Large intestine (tissue), 3 donors: Measurements from ENCODE around the gene TEDDM1. TPM values are rescaled to one million over a fixed set of nuclear protein-coding genes. Genes with fewer than 3 reads are reported as not detected.

Experiments used
- DNase-seq, 2 donors: peaks; one replicate each; pipeline versions ENCODE4 v3.0.0 to v3.0.0-alpha.2; 2013
- H3K27ac ChIP-seq: one replicate; pipeline ENCODE4 v1.5.1; 2013; ENCODE audit warnings: low read length
- H3K27me3 ChIP-seq: 2 replicates; pipeline ENCODE4 v1.6.1; 2013; ENCODE audit warnings: low read length; ENCODE audit not compliant: control insufficient read depth, insufficient read depth
- H3K36me3 ChIP-seq: 2 replicates; pipeline ENCODE4 v1.6.1; 2013; ENCODE audit warnings: low read length; ENCODE audit not compliant: control insufficient read depth, insufficient read depth
- H3K4me1 ChIP-seq: one replicate; pipeline ENCODE4 v1.6.1; 2013; ENCODE audit warnings: low read length; ENCODE audit not compliant: control insufficient read depth, insufficient read depth
- H3K4me3 ChIP-seq: one replicate; pipeline ENCODE4 v1.5.1; 2013; ENCODE audit warnings: low read length
- H3K9me3 ChIP-seq: one replicate; pipeline ENCODE4 v1.6.1; 2013; ENCODE audit warnings: mild to moderate bottlenecking, low read depth, low read length, moderate library complexity; ENCODE audit not compliant: control insufficient read depth
- WGBS: methylation state at CpG from one replicate; pipeline ENCODE4 v1.1.5; 2013; ENCODE audit warnings: low lambda C conversion rate; ENCODE audit not compliant: insufficient coverage; 5-methylcytosine and 5-hydroxymethylcytosine counted together
- polyA plus RNA-seq: library from polyadenylated mRNA; unstranded; fragments of 120-200 nt; gene quantifications from one replicate; pipeline ENCODE4 v1.2.1, GENCODE V29; 2013

TEDDM1 gene
- polyA plus RNA-seq, 1 donor, result 0.09 TPM

GRCh38 chr1:182408435-182409075, 8.1 kb upstream of the TEDDM1 start:
- peak in 1 of 2 donors; percentile 57 for DNase-seq
- WGBS, result no CpG with 5 or more reads among the region's 3 CpGs
- H3K27ac ChIP-seq, result no peak overlapping the region
- no peaks in the 10 kb centered on the region for H3K9me3 ChIP-seq
- H3K4me3 ChIP-seq, result no peak overlapping the region
- no peaks in the 10 kb centered on the region for H3K27me3 ChIP-seq
- peaks cover 6% of the 10 kb centered on the region for H3K4me1 ChIP-seq
- H3K36me3 ChIP-seq, result no peaks in the 10 kb centered on the region

GRCh38 chr1:182407724-182408123, 7.3 kb upstream of the TEDDM1 start:
- DNase-seq, result no peak
- H3K36me3 ChIP-seq, result no peaks in the 10 kb centered on the region
- H3K27me3 ChIP-seq, result no peaks in the 10 kb centered on the region
- WGBS, result no CpG with 5 or more reads among the region's 3 CpGs
- H3K27ac ChIP-seq, result no peak overlapping the region
- H3K4me1 ChIP-seq, result peaks cover 6% of the 10 kb centered on the region
- H3K9me3 ChIP-seq, result no peaks in the 10 kb centered on the region
- H3K4me3 ChIP-seq, result no peak overlapping the region

GRCh38 chr1:182406012-182406411, 5.5 kb upstream of the TEDDM1 start:
- no CpG with 5 or more reads among the region's 1 CpG for WGBS
- DNase-seq, result no peak

GRCh38 chr1:182405578-182405977, 5.1 kb upstream of the TEDDM1 start:
- no peak overlapping the region for H3K4me3 ChIP-seq
- H3K9me3 ChIP-seq, result no peaks in the 10 kb centered on the region
- H3K36me3 ChIP-seq, result no peaks in the 10 kb centered on the region
- no CpG with 5 or more reads among the region's 1 CpG for WGBS
- no peak for DNase-seq
- H3K27ac ChIP-seq, result no peak overlapping the region
- peaks cover 6% of the 10 kb centered on the region for H3K4me1 ChIP-seq
- H3K27me3 ChIP-seq, result no peaks in the 10 kb centered on the region

More at GRCh38 chr1:182406012-182406411, 5.5 kb upstream of the TEDDM1 start:
- no peaks in the 10 kb centered on the region for H3K36me3 ChIP-seq
- H3K27me3 ChIP-seq, result no peaks in the 10 kb centered on the region
- H3K9me3 ChIP-seq, result no peaks in the 10 kb centered on the region
- H3K4me1 ChIP-seq, result peaks cover 6% of the 10 kb centered on the region
- no peak overlapping the region for H3K4me3 ChIP-seq
- H3K27ac ChIP-seq, result no peak overlapping the region

- no peaks in the 10 kb centered on the region for H3K27me3 ChIP-seq
- no peak for DNase-seq
- no peak overlapping the region for H3K4me3 ChIP-seq
- H3K9me3 ChIP-seq, result no peaks in the 10 kb centered on the region
- H3K27ac ChIP-seq, result no peak overlapping the region
- no peaks in the 10 kb centered on the region for H3K36me3 ChIP-seq
- peaks cover 6% of the 10 kb centered on the region for H3K4me1 ChIP-seq
- WGBS, result no CpG with 5 or more reads among the region's 1 CpG
Measured at GRCh38 chr1:182404781-182405180, 4.3 kb upstream of the TEDDM1 start.

- DNase-seq, result peak; percentile 44 to 51
- Histone ChIP-seq H3K36me3 (no peaks in the 10 kb centered on the region), H3K4me3 (no peak overlapping the region), H3K9me3 (no peaks in the 10 kb centered on the region), H3K27ac (no peak overlapping the region), H3K4me1 (no peaks in the 10 kb centered on the region), H3K27me3 (no peaks in the 10 kb centered on the region)
- WGBS, result no CpG with 5 or more reads among the region's 8 CpGs
Measured at GRCh38 chr1:182397653-182398393, 2.6 kb downstream of the TEDDM1 start.

- Histone ChIP-seq H3K27me3 (no peaks in the 10 kb centered on the region), H3K36me3 (no peaks in the 10 kb centered on the region), H3K27ac (no peak overlapping the region), H3K4me3 (no peak overlapping the region), H3K4me1 (peaks cover 4% of the 10 kb centered on the region), H3K9me3 (no peaks in the 10 kb centered on the region)
- WGBS, result 100% methylated on average over 1 of the region's 3 CpGs
- no peak for DNase-seq
Measured at GRCh38 chr1:182395906-182396305, 4.6 kb downstream of the TEDDM1 start.

- peaks cover 4% of the 10 kb centered on the region for H3K4me1 ChIP-seq
- H3K9me3 ChIP-seq, result no peaks in the 10 kb centered on the region
- no peak overlapping the region for H3K27ac ChIP-seq
- H3K36me3 ChIP-seq, result no peaks in the 10 kb centered on the region
- no peak for DNase-seq
- 50% methylated on average over 4 of the region's 5 CpGs for WGBS
- H3K27me3 ChIP-seq, result no peaks in the 10 kb centered on the region
- H3K4me3 ChIP-seq, result no peak overlapping the region
Measured at GRCh38 chr1:182394055-182394775, 6.3 kb downstream of the TEDDM1 start.

GRCh38 chr1:182392050-182393028, 8.1 kb downstream of the TEDDM1 start:
- Histone ChIP-seq H3K27me3 (no peaks in the 10 kb centered on the region), H3K4me3 (peak overlapping the region; percentile 73), H3K27ac (peak overlapping the region; percentile 85), H3K4me1 (peaks cover 4% of the 10 kb centered on the region), H3K36me3 (peaks cover 13% of the 10 kb centered on the region), H3K9me3 (no peaks in the 10 kb centered on the region)
- WGBS, result 57% methylated on average over 3 of the region's 47 CpGs
- peak in 1 of 2 donors; percentile 71 for DNase-seq
